Caco-2 (cell line): Measurements from ENCODE around the gene MPP3. TPM values are rescaled to one million over a fixed set of nuclear protein-coding genes. Genes with fewer than 3 reads are reported as not detected.

ENCODE experiments used
- BruUV-seq: library from RNA; stranded (reverse); fragments of 400-500 nt; replicated peaks from 2 replicates; lab custom pipeline; 2021; lab: Mats Ljungman, UMichigan
- CTCF ChIA-PET: fragments of 300-600 bp; sonication (Branson Sonifier 250); formaldehyde crosslinking; loops from one replicate; lab custom pipeline; 2022; ENCODE audit warnings: antibody characterized with exemption; lab: Charles Lee
- POLR2A ChIA-PET: fragments of 300-600 bp; sonication (Branson Sonifier 250); formaldehyde crosslinking; loops from one replicate; lab custom pipeline; 2022; ENCODE audit warnings: antibody characterized with exemption; lab: Charles Lee
- DNase-seq, 2 experiments: peaks; one replicate each; pipeline versions ENCODE4 v3.0.0 to v3.0.0-alpha.2; 2020 to 2022
- H3K27me3 ChIP-seq: replicated peaks from 2 replicates; pipeline ENCODE4 v1.6.0; 2011; ENCODE audit warnings: low read length; ENCODE audit not compliant: control insufficient read depth, insufficient read depth
- H3K36me3 ChIP-seq: 2 replicates; pipeline ENCODE4 v1.5.1; 2011; ENCODE audit warnings: low read length; ENCODE audit not compliant: control insufficient read depth, insufficient read depth
- H3K4me1 ChIP-seq: fragments of 250-450 bp; sonication (Bioruptor Pico); 2 replicates; pipeline ENCODE4 v1.5.1; 2020; ENCODE audit warnings: mild to moderate bottlenecking
- H3K4me3 ChIP-seq: 2 replicates; pipeline ENCODE4 v1.5.1; 2011; ENCODE audit warnings: low read depth, mild to moderate bottlenecking, control low read depth, low read length
- H3K9me3 ChIP-seq: fragments of 250-450 bp; sonication (Bioruptor Pico); 2 replicates; pipeline ENCODE4 v1.5.1; 2020; ENCODE audit warnings: mild to moderate bottlenecking, moderate library complexity
- H3K27ac Mint-ChIP-seq: one replicate; pipeline ENCODE4 v1.8.0; 2022; ENCODE audit warnings: mixed read lengths; ENCODE audit not compliant: unreplicated experiment
- H3K27me3 Mint-ChIP-seq: one replicate; pipeline ENCODE4 v1.8.0; 2022; ENCODE audit warnings: mixed read lengths; ENCODE audit not compliant: insufficient read depth, unreplicated experiment
- H3K36me3 Mint-ChIP-seq: one replicate; pipeline ENCODE4 v1.8.0; 2022; ENCODE audit warnings: mild to moderate bottlenecking, mixed read lengths; ENCODE audit not compliant: insufficient read depth, unreplicated experiment
- H3K4me1 Mint-ChIP-seq: one replicate; pipeline ENCODE4 v1.8.0; 2022; ENCODE audit warnings: low read depth, mixed read lengths; ENCODE audit not compliant: unreplicated experiment
- H3K4me3 Mint-ChIP-seq: one replicate; pipeline ENCODE4 v1.8.0; 2022; ENCODE audit warnings: mild to moderate bottlenecking, moderate library complexity, mixed read lengths; ENCODE audit not compliant: unreplicated experiment
- H3K9me3 Mint-ChIP-seq: one replicate; pipeline ENCODE4 v1.8.0; 2022; ENCODE audit warnings: mixed read lengths; ENCODE audit not compliant: unreplicated experiment
- intact Hi-C: fragments of 100-400 bp; cut with micrococcal nuclease; formaldehyde crosslinking; loops from one replicate; pipeline ENCODE4 v1.10.0; 2022; ENCODE audit not compliant: unreplicated experiment
- total RNA-seq: library from RNA; stranded (reverse); gene quantifications from 2 replicates; pipeline ENCODE4 v1.2.3, GENCODE V29; 2022
- TF ChIP-seq, protein P1 (sequence below), 2 experiments: fragments of 200-600 bp in 1 of 2; IDR thresholded peaks; 1 replicate in 1 of 2; 2 replicates in 1 of 2; pipeline versions ENCODE4 v1.5.1 to v1.8.0; 2011 to 2022; ENCODE audit warnings: antibody characterized with exemption in 1 of 2, control low read depth in 1 of 2, inconsistent platforms in 1 of 2, low read depth in 1 of 2, low read length in 1 of 2, mild to moderate bottlenecking in 1 of 2, moderate library complexity in 1 of 2; ENCODE audit not compliant: insufficient read depth in 1 of 2, severe bottlenecking in 1 of 2, unreplicated experiment in 1 of 2

Gene MPP3
- total RNA-seq, 1 experiment from 2014 or later = 7.9 TPM

DNA sequence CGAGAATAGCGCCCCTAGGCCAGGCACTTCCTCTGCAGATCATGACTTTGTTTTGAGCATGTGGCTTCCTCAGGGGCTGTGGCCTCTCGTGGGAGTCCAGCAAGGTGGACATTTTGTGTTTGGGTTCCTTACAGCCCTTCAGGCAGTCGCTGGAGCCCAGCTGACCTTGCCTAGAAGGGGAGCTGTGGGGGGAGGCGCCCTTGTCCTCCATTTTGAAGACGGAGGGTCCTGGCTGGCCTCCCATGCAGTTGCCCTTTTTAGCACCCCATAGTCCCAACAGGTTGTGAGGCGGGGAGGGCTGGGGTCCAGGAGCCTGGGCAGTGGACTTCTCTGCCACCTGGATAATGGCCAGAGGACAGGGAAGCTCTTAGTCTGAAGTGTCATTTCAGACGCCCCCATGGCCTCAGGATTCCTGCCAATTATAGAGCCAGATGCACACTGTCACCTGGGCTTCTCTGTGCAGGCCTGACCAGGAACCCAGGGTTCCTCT is 75.7 kb downstream of the MPP3 start:
- no peaks in the 10 kb centered on the region for H3K9me3 ChIP-seq
- H3K4me3 Mint-ChIP-seq = no peak overlapping the region
- TF ChIP-seq, protein P1, sequence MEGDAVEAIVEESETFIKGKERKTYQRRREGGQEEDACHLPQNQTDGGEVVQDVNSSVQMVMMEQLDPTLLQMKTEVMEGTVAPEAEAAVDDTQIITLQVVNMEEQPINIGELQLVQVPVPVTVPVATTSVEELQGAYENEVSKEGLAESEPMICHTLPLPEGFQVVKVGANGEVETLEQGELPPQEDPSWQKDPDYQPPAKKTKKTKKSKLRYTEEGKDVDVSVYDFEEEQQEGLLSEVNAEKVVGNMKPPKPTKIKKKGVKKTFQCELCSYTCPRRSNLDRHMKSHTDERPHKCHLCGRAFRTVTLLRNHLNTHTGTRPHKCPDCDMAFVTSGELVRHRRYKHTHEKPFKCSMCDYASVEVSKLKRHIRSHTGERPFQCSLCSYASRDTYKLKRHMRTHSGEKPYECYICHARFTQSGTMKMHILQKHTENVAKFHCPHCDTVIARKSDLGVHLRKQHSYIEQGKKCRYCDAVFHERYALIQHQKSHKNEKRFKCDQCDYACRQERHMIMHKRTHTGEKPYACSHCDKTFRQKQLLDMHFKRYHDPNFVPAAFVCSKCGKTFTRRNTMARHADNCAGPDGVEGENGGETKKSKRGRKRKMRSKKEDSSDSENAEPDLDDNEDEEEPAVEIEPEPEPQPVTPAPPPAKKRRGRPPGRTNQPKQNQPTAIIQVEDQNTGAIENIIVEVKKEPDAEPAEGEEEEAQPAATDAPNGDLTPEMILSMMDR (IDR thresholded peaks at IDR 0.05; ENCODE audit: insufficient read depth in 1 of 2, low read depth in 1 of 2, low read length in 1 of 2, severe bottlenecking in 1 of 2, unreplicated experiment in 1 of 2) = no peak
- no peaks in the 10 kb centered on the region for H3K27me3 Mint-ChIP-seq
- BruUV-seq = no TSS peak
- H3K27me3 ChIP-seq = no peaks in the 10 kb centered on the region
- ChIA-PET POLR2A (no interaction called here), CTCF (interaction anchor here (0.6 to 6.2 kb wide), 2 partner anchors 63 to 194 kb away, joined by 3 to 65 read pairs; no protein-coding TSS in a partner anchor)
- H3K27ac Mint-ChIP-seq = no peak overlapping the region
- peaks cover 6% of the 10 kb centered on the region for H3K36me3 Mint-ChIP-seq
- intact Hi-C loops = no loop called here
- no peak for DNase-seq
- no peak overlapping the region for H3K4me3 ChIP-seq
- H3K4me1 ChIP-seq = no peaks in the 10 kb centered on the region
- H3K36me3 ChIP-seq = no peaks in the 10 kb centered on the region
- no peaks in the 10 kb centered on the region for H3K9me3 Mint-ChIP-seq
- H3K4me1 Mint-ChIP-seq = peaks cover 9% of the 10 kb centered on the region

DNA sequence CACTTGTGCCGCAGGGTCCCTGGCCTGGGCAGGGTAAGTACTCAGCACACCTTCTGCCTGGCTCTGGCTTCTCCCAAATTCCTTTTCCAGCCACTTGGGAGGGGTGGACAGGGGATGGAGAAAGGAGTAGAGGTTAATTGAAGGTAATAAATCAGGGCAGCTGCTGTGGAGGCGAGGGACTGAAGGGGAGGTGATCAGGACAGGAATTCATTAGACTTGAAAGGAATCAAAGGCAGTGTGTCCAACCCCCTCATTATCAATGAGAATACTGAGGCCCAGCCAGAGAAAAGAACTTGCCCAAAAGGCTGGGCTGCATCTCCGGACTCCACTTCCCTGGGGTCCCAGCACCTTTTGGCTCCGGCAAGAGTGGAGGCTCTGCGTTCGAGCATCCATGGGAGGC is 76.7 kb downstream of the MPP3 start:
- no peaks in the 10 kb centered on the region for H3K27me3 Mint-ChIP-seq
- no peak overlapping the region for H3K4me3 Mint-ChIP-seq
- peaks cover 9% of the 10 kb centered on the region for H3K4me1 Mint-ChIP-seq
- no peaks in the 10 kb centered on the region for H3K9me3 ChIP-seq
- H3K4me1 ChIP-seq = no peaks in the 10 kb centered on the region
- DNase-seq = no peak
- no peak overlapping the region for H3K27ac Mint-ChIP-seq
- no peaks in the 10 kb centered on the region for H3K27me3 ChIP-seq
- no TSS peak for BruUV-seq
- POLR2A ChIA-PET = no interaction called here
- no peaks in the 10 kb centered on the region for H3K36me3 ChIP-seq
- peaks cover 6% of the 10 kb centered on the region for H3K36me3 Mint-ChIP-seq
- intact Hi-C loops = no loop called here
- CTCF ChIA-PET = no interaction called here
- H3K4me3 ChIP-seq = no peak overlapping the region
- TF ChIP-seq, protein P1 (IDR thresholded peaks at IDR 0.05; ENCODE audit: insufficient read depth in 1 of 2, low read depth in 1 of 2, low read length in 1 of 2, severe bottlenecking in 1 of 2, unreplicated experiment in 1 of 2) = no peak
- no peaks in the 10 kb centered on the region for H3K9me3 Mint-ChIP-seq

DNA sequence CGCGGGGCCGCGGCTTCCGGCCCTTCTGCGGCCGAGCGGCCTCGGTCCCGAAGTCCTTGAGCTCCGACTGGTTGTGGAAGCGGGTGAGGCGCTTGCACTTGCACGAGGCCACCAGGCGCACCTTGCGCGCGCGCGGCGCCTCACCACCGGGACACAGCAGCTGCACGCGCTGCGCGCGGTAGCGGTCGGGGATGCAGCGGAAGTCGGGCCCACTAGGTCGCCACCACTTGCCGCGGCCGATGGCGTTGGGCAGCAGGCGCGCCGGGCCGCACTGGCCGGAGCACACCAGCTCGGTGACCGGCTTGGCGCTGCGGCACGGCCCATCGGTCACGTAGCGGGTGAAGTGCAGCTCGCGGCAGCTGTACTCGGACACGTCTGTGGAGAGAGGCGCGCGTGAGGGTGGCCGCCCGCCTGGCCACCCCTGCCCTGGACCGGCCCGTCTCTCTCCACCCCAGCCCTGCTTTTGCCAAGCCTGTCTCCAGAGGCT is 77.5 kb downstream of the MPP3 start:
- intact Hi-C loops = no loop called here
- POLR2A ChIA-PET = interaction anchor here (0.6 kb wide), 1 partner anchor 11 kb away, joined by 4 read pairs; no protein-coding TSS in a partner anchor
- H3K27me3 Mint-ChIP-seq = no peaks in the 10 kb centered on the region
- Histone ChIP-seq H3K27me3 (no peaks in the 10 kb centered on the region), H3K4me1 (no peaks in the 10 kb centered on the region), H3K4me3 (no peak overlapping the region), H3K9me3 (no peaks in the 10 kb centered on the region), H3K36me3 (no peaks in the 10 kb centered on the region)
- no TSS peak for BruUV-seq
- TF ChIP-seq, protein P1 (IDR thresholded peaks at IDR 0.05; ENCODE audit: insufficient read depth in 1 of 2, low read depth in 1 of 2, low read length in 1 of 2, severe bottlenecking in 1 of 2, unreplicated experiment in 1 of 2) = no peak
- no peaks in the 10 kb centered on the region for H3K9me3 Mint-ChIP-seq
- H3K36me3 Mint-ChIP-seq = peaks cover 5% of the 10 kb centered on the region
- H3K27ac Mint-ChIP-seq = no peak overlapping the region
- DNase-seq = no peak
- CTCF ChIA-PET = no interaction called here
- peaks cover 6% of the 10 kb centered on the region for H3K4me1 Mint-ChIP-seq
- H3K4me3 Mint-ChIP-seq = no peak overlapping the region
